HepG2 (cell line): ENCODE data around the gene FAM3B. TPM values are rescaled to one million over a fixed set of nuclear protein-coding genes. Genes with fewer than 3 reads are reported as not detected.

Experiments used
- ARID2 ChIP-seq: sonication (generic); formaldehyde crosslinking; IDR thresholded peaks from 2 replicates; pipeline ENCODE4 v1.8.1; 2022; ENCODE audit warnings: mild to moderate bottlenecking, missing genetic modification reagents, borderline replicate concordance
- ASH2L ChIP-seq: fragments of 300-600, 200-600 bp; sonication (generic); IDR thresholded peaks from 2 replicates; pipeline ENCODE4 v1.7.0; 2017; ENCODE audit warnings: low read depth, mild to moderate bottlenecking, moderate library complexity, mixed read lengths, low read length; ENCODE audit not compliant: insufficient read length
- DZIP1 ChIP-seq: sonication (generic); formaldehyde crosslinking; IDR thresholded peaks from 2 replicates; pipeline ENCODE4 v1.5.0; 2020; ENCODE audit warnings: mild to moderate bottlenecking, missing genetic modification reagents
- ELF1 ChIP-seq: sonication (generic); formaldehyde crosslinking; IDR thresholded peaks from 2 replicates; pipeline ENCODE4 v1.4.0; 2020; ENCODE audit warnings: missing genetic modification reagents
- NFYB ChIP-seq: sonication (generic); formaldehyde crosslinking; IDR thresholded peaks from 2 replicates; pipeline ENCODE4 v1.4.0; 2020; ENCODE audit warnings: missing genetic modification reagents
- PAWR ChIP-seq: sonication (generic); formaldehyde crosslinking; IDR thresholded peaks from 2 replicates; pipeline ENCODE4 v1.4.0; 2020; ENCODE audit warnings: missing genetic modification reagents, mild to moderate bottlenecking, borderline replicate concordance
- RBFOX2 ChIP-seq: fragments of 200-400 bp; formaldehyde crosslinking; IDR thresholded peaks from 2 replicates; pipeline ENCODE4 v1.6.1; 2017; ENCODE audit warnings: low read depth, mild to moderate bottlenecking, low read length
- ZNF124 ChIP-seq: sonication (generic); formaldehyde crosslinking; IDR thresholded peaks from 2 replicates; pipeline ENCODE4 v1.4.0; 2020; ENCODE audit warnings: missing genetic modification reagents
- ZNF547 ChIP-seq: sonication (generic); formaldehyde crosslinking; IDR thresholded peaks from 2 replicates; pipeline ENCODE4 v1.5.1; 2020; ENCODE audit warnings: mild to moderate bottlenecking, missing genetic modification reagents
- ZNF687 ChIP-seq: sonication (generic); formaldehyde crosslinking; IDR thresholded peaks from 2 replicates; pipeline ENCODE4 v1.5.1; 2020; ENCODE audit warnings: mild to moderate bottlenecking, missing genetic modification reagents, moderate library complexity
- ZNF781 ChIP-seq: sonication (generic); formaldehyde crosslinking; IDR thresholded peaks from 2 replicates; pipeline ENCODE4 v1.5.1; 2020; ENCODE audit warnings: borderline replicate concordance, mild to moderate bottlenecking, missing genetic modification reagents; ENCODE audit errors: not compliant biosample characterization
- ZNF788 ChIP-seq: sonication (generic); formaldehyde crosslinking; IDR thresholded peaks from 2 replicates; pipeline ENCODE4 v1.5.0; 2020; ENCODE audit warnings: mild to moderate bottlenecking, missing genetic modification reagents, borderline replicate concordance
- polyA plus RNA-seq, 8 experiments: library from polyadenylated mRNA; depleted of rRNA in 3 of 8; stranded (reverse) in 7 of 8; unstranded in 1 of 8; fragments of >200 nt; fragmentation: Illumina TruSeq in 4 of 8; extraction: Trizol in 4 of 8; gene quantifications; 2 replicates each; pipeline versions ENCODE4 v1.2.1 to v1.2.3, GENCODE V29; 2011 to 2016; ENCODE audit warnings: low read depth in 4 of 8, missing spikeins in 1 of 8, mixed read lengths in 1 of 8; ENCODE audit not compliant: insufficient read depth in 1 of 8
- total RNA-seq, 5 experiments: library from RNA; depleted of rRNA; stranded (reverse); fragments of >200 nt; fragmentation: Illumina TruSeq; extraction: Trizol; gene quantifications; 2 replicates each; pipeline ENCODE4 v1.2.3, GENCODE V29; 2016; ENCODE audit warnings: low read depth in 1 of 5
- TF ChIP-seq, protein P1 (sequence below): sonication (generic); formaldehyde crosslinking; IDR thresholded peaks from 2 replicates; pipeline ENCODE4 v1.4.0; 2020; ENCODE audit warnings: mild to moderate bottlenecking, missing genetic modification reagents
- TF ChIP-seq, protein P2 (sequence below): sonication (generic); formaldehyde crosslinking; IDR thresholded peaks from 2 replicates; pipeline ENCODE4 v1.4.0; 2020; ENCODE audit warnings: missing genetic modification reagents, mild to moderate bottlenecking, borderline replicate concordance
- TF ChIP-seq, protein P3 (sequence below): sonication (generic); formaldehyde crosslinking; IDR thresholded peaks from 2 replicates; pipeline ENCODE4 v1.8.1; 2023; ENCODE audit warnings: mild to moderate bottlenecking, missing genetic modification reagents, borderline replicate concordance

The FAM3B gene
- total and polyA plus RNA-seq, 2 of the 13 experiments (the other 11 are each of a cell fraction or from before 2014, with no cell fraction given) = 46.5 to 62.0 TPM

- no peak for TF ChIP-seq DZIP1 (CRISPR knock-in tag)
- peak; percentile 21 for TF ChIP-seq RBFOX2
- TF ChIP-seq ZNF781 (CRISPR knock-in tag) = no peak
- peak; percentile 17 for TF ChIP-seq ASH2L
- TF ChIP-seq ZNF124 (CRISPR knock-in tag) = no peak
- TF ChIP-seq, protein P1, sequence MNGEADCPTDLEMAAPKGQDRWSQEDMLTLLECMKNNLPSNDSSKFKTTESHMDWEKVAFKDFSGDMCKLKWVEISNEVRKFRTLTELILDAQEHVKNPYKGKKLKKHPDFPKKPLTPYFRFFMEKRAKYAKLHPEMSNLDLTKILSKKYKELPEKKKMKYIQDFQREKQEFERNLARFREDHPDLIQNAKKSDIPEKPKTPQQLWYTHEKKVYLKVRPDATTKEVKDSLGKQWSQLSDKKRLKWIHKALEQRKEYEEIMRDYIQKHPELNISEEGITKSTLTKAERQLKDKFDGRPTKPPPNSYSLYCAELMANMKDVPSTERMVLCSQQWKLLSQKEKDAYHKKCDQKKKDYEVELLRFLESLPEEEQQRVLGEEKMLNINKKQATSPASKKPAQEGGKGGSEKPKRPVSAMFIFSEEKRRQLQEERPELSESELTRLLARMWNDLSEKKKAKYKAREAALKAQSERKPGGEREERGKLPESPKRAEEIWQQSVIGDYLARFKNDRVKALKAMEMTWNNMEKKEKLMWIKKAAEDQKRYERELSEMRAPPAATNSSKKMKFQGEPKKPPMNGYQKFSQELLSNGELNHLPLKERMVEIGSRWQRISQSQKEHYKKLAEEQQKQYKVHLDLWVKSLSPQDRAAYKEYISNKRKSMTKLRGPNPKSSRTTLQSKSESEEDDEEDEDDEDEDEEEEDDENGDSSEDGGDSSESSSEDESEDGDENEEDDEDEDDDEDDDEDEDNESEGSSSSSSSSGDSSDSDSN = peak; percentile 46; the same call in 1 of the 2 replicates
- TF ChIP-seq PAWR (CRISPR knock-in tag) = no peak
- peak; percentile 77 for TF ChIP-seq ELF1 (CRISPR knock-in tag)
- no peak; the same call in 1 of the 2 replicates for TF ChIP-seq ZNF547 (CRISPR knock-in tag)
- TF ChIP-seq, protein P2, sequence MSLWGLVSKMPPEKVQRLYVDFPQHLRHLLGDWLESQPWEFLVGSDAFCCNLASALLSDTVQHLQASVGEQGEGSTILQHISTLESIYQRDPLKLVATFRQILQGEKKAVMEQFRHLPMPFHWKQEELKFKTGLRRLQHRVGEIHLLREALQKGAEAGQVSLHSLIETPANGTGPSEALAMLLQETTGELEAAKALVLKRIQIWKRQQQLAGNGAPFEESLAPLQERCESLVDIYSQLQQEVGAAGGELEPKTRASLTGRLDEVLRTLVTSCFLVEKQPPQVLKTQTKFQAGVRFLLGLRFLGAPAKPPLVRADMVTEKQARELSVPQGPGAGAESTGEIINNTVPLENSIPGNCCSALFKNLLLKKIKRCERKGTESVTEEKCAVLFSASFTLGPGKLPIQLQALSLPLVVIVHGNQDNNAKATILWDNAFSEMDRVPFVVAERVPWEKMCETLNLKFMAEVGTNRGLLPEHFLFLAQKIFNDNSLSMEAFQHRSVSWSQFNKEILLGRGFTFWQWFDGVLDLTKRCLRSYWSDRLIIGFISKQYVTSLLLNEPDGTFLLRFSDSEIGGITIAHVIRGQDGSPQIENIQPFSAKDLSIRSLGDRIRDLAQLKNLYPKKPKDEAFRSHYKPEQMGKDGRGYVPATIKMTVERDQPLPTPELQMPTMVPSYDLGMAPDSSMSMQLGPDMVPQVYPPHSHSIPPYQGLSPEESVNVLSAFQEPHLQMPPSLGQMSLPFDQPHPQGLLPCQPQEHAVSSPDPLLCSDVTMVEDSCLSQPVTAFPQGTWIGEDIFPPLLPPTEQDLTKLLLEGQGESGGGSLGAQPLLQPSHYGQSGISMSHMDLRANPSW (CRISPR knock-in tag) = no peak
- TF ChIP-seq ZNF788 = no peak; the same call in 1 of the 2 replicates
- TF ChIP-seq NFYB (CRISPR knock-in tag) = no peak
- TF ChIP-seq ZNF687 (CRISPR knock-in tag) = peak; percentile 69
- no peak for TF ChIP-seq ARID2 (CRISPR knock-in tag)
- TF ChIP-seq, protein P3, sequence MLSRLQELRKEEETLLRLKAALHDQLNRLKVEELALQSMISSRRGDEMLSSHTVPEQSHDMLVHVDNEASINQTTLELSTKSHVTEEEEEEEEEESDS (CRISPR knock-in tag) = no peak
Observed at GRCh38 chr21:41369105-41369919, 52.7 kb downstream of the FAM3B start (continued).
